Activated CD4-positive, alpha-beta T cell treated with anti-CD3 and anti-CD28 coated beads for 24 hours (primary cell): Measurements from ENCODE around the gene DHX36.

Experiments used
- DNase-seq, 2 donors: peaks; one replicate each; pipeline ENCODE4 v3.0.0-alpha.2; 2020; ENCODE audit warnings: low read depth in 2 of 2

Gene DHX36

GRCh38 chr3:154323891-154324738 lies at the start of gene DHX36:
DHX36 (minus strand) TSS chr3:154324487; CDS start chr3:154324416, 71 bp downstream.
- DNase-seq, result peak; percentile 72 to 80

- no peak for DNase-seq
These were observed 42.9 kb upstream of the DHX36 start for GRCh38 chr3:154367221-154367620.

- DNase-seq, result no peak
These were observed 40.6 kb upstream of the DHX36 start for GRCh38 chr3:154364849-154365248.

GRCh38 chr3:154361099-154361498 lies 36.8 kb upstream of the DHX36 start:
- DNase-seq, result no peak

GRCh38 chr3:154356009-154356408 lies 31.7 kb upstream of the DHX36 start:
- no peak for DNase-seq

- DNase-seq, result no peak
These were observed 24.9 kb upstream of the DHX36 start for GRCh38 chr3:154349223-154349622.

- no peak for DNase-seq
These were observed 21.3 kb upstream of the DHX36 start for GRCh38 chr3:154345422-154346122.

GRCh38 chr3:154338570-154338969 lies 14.3 kb upstream of the DHX36 start:
- DNase-seq, result no peak

GRCh38 chr3:154338008-154338407 lies 13.7 kb upstream of the DHX36 start:
- DNase-seq, result no peak

GRCh38 chr3:154334973-154335420 lies 10.7 kb upstream of the DHX36 start:
- no peak for DNase-seq

- DNase-seq, result no peak
These were observed 3.6 kb upstream of the DHX36 start for GRCh38 chr3:154327871-154328270.

GRCh38 chr3:154324919-154325318 lies 632 bp upstream of the DHX36 start:
- DNase-seq, result no peak

GRCh38 chr3:154316974-154317767 lies 7.1 kb downstream of the DHX36 start:
- no peak for DNase-seq

- DNase-seq, result no peak
These were observed 10.1 kb downstream of the DHX36 start for GRCh38 chr3:154314152-154314551.

- no peak for DNase-seq
These were observed 13.4 kb downstream of the DHX36 start for GRCh38 chr3:154310840-154311239.

GRCh38 chr3:154307363-154307762 lies 16.9 kb downstream of the DHX36 start:
- no peak for DNase-seq

- no peak for DNase-seq
These were observed 19.4 kb downstream of the DHX36 start for GRCh38 chr3:154304936-154305335.

- no peak for DNase-seq
These were observed 20.0 kb downstream of the DHX36 start for GRCh38 chr3:154304116-154304786.

GRCh38 chr3:154301561-154301960 lies 22.7 kb downstream of the DHX36 start:
- DNase-seq, result no peak

GRCh38 chr3:154294016-154294415 lies 30.3 kb downstream of the DHX36 start:
- no peak for DNase-seq

GRCh38 chr3:154290187-154290586 lies 34.1 kb downstream of the DHX36 start:
- DNase-seq, result no peak

GRCh38 chr3:154285221-154285620 lies 39.1 kb downstream of the DHX36 start:
- no peak for DNase-seq
